ENCODE data around the gene ATP8A2.

ATP8A2 gene

DNA sequence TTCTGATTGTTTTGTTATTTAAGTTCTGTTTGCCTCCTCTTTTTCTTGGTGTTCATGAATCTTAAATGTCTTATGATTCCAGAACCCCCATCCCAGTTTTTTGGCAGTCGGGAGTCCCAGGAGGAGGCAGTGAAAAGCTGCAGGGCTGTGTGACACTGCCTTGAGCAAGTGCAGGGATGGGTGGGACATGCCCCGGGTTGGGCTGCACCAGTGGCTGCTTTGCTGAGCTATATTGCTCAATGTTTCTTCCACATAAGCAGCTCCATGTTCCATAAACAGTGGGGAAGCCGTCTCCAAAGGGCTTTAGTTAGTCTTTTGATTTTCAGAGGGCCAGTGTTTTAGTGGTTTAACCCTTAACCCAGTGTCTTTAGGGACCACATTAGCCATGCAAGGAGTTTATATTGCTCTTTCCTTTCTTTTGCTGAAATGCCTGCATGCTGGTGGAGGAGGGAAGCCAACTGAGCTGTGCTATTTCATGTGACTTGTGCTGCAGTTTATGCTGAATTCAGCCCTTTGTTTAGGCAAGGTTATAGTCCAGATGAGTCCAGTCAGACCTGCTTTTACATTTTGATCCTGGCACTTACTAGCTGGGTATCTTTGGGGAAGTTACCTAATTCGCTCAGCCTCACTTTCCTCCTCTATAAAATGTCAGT lies 13.1 kb downstream of the ATP8A2 start:
- no peak for DNase-seq (ENCODE audit: low read depth in 3 of 3)

- DNase-seq (ENCODE audit: low read depth in 3 of 3) = no peak
Observed at GRCh38 chr13:25391932-25392331, 20.2 kb downstream of the ATP8A2 start.

GRCh38 chr13:25394402-25395060 lies 22.8 kb downstream of the ATP8A2 start:
- no peak for DNase-seq (ENCODE audit: low read depth in 3 of 3)

DNA sequence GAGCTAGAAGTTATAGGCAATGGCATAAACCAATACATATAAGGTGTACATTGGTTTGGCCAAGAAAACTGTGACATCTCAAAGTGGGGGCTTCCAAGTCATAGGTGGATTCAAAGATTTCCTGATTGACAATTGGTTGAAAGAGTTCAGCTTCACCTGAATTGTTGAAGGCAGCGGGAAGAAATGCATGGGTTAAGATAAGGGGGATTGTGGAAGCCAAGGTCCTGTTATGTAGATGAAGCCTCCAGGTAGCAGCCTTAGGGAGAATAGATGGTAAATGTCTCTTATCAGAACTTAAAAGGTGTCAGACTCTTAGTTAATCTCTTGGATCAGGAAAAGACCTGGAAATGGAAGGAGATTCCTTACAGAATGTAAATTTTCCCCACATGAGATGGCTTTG lies 26.0 kb downstream of the ATP8A2 start:
- DNase-seq (ENCODE audit: low read depth in 3 of 3) = no peak

- DNase-seq (ENCODE audit: low read depth in 3 of 3) = no peak
Observed at GRCh38 chr13:25400925-25401324, 29.2 kb downstream of the ATP8A2 start.

GRCh38 chr13:25401958-25402357 lies 30.2 kb downstream of the ATP8A2 start:
- no peak for DNase-seq (ENCODE audit: low read depth in 3 of 3)

DNA sequence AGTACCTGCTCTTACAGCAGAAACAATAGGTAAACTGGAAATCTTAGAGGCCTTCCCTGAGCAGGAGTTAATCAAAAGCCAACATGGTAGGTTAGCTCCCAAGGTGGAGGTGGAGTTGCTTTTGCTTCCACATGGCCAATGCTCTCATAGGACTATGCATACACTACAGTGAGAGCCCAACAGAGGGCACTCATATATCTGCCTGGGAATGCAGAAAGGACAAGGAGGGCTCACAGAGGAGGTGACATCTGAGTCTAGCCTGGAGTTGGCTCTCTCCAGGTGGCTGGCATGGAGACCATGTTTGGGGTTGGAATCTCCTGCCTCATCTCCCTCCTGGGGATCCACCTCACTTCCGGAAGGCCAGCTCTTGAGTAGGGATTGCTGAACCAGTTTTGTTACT lies 34.6 kb downstream of the ATP8A2 start:
- DNase-seq (ENCODE audit: low read depth in 3 of 3) = no peak

DNA sequence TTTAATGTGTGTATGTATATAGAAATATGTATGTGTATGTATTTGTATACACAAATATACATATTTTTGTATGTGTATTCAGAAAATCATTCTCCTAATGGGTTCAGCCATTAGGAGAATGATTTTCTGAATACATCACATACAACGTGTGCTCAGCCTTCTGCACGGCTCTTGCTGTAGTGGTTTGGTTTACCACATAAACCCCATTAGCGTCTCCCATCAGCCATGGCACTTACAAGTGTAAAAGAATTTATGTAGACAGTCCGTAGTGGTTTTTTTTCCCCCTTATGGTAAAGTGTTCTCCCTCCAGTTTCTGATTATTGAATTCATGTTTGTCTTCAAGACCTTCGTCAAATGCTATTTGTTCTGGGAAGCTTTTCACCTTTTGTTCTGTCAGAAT lies 38.2 kb downstream of the ATP8A2 start:
- no peak for DNase-seq (ENCODE audit: low read depth in 3 of 3)

GRCh38 chr13:25415241-25415640 lies 43.5 kb downstream of the ATP8A2 start:
- no peak for DNase-seq (ENCODE audit: low read depth in 3 of 3)

GRCh38 chr13:25417535-25417934 lies 45.8 kb downstream of the ATP8A2 start:
- DNase-seq (ENCODE audit: low read depth in 3 of 3) = no peak

DNA sequence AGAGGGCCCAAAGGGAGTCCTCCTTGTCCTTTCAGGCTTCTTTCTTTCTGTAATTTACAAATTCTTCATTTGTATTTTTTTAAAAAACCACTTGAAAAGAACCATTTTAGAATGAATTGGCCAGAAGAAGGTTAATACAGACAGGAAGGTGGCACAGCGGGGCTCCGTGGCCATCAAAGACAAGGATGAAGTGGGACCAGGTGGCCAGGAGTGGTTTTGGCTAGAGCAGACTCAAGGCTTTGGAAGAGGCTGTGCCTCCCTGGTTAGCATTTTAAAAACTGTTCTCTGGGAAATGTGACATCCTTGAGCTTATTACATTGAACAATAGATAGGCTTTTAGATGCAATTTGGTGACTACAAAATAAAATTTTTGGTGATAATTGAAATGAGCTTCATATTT lies 48.4 kb downstream of the ATP8A2 start:
- DNase-seq (ENCODE audit: low read depth in 3 of 3) = no peak

- DNase-seq (ENCODE audit: low read depth in 3 of 3) = no peak
Observed at GRCh38 chr13:25421612-25422011, 49.8 kb downstream of the ATP8A2 start.

DNA sequence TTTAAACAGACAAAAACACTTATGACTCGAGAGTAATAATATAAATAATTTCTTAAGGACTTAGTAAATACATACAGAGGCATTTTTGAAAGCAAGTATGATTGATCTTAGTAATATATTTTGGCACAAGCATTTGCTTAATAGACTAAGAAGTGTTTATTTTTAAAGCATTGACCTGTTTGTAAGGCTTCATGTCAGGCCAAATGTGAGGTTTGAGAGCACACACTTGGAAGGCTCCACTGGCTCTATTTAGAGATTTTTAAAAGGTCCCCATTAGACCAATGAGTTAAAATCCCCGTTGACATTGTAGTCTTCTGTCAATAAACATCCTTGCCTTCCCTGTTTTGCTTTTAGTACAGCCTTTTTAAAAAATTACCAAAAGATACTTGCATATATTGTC lies 50.4 kb downstream of the ATP8A2 start:
- DNase-seq (ENCODE audit: low read depth in 3 of 3) = no peak

DNA sequence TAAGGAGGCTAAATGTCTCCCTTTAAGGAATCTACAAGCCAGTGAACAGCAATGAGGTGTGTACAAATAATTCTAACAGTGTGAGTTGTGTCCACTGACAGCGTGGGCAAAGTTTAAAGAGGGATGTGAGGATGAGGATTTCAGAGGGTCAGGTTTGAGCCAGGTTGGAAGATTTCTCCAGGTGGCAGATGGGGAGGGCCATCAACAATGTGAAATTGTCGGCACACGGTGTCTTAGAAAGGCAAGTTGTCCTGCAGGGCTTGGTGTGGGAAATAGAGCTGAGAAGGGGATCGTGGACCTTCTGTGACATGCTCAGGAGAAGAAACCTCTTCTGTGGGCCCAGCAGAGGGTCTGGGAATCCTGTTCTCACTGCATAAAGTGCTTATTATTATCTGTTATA lies 52.1 kb downstream of the ATP8A2 start:
- DNase-seq (ENCODE audit: low read depth in 3 of 3) = no peak

GRCh38 chr13:25429466-25429865 lies 57.7 kb downstream of the ATP8A2 start:
- DNase-seq (ENCODE audit: low read depth in 3 of 3) = no peak

DNA sequence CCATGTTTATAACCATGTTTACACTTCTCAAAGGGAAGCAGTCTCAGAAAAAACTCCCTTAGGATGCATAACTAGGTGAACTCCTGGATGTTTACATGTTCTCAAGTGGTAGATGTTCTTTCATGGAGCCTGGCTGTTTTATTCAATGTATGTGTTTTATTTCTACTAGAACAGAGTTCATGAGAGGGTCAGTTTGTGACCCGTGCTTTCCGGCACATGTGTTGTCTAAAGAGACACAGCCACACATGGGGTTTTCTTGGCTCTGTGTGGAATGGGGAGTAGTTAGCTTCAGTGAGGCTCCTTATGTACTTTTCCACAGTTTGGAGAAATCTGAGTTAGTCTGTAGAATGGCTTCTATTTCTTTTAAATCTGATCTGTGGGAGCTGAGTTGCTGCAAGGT lies 60.9 kb downstream of the ATP8A2 start:
- no peak for DNase-seq (ENCODE audit: low read depth in 3 of 3)

GRCh38 chr13:25440061-25440460 lies 68.3 kb downstream of the ATP8A2 start:
- no peak for DNase-seq (ENCODE audit: low read depth in 3 of 3)

DNA sequence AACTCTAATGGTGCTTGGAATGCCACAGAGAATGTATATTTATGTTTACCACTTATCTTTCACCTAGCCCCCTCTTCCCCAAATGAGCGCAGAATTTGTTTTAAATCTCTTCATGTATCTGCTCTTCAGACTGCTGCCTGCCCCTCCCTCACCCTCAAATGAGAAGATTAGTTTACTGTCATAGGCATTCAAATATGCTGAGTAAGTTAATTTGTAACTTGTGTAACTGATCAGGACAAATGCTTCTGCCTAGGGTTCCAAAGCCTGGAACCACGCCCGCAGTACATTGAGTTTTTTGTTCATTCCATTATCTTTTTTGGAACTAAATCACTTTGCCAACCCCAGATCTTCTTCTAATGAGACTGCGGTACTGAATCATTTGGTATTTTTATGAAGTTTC lies 74.5 kb downstream of the ATP8A2 start:
- no peak for DNase-seq (ENCODE audit: low read depth in 3 of 3)

GRCh38 chr13:25447396-25447795 lies 75.6 kb downstream of the ATP8A2 start:
- no peak for DNase-seq (ENCODE audit: low read depth in 3 of 3)

DNA sequence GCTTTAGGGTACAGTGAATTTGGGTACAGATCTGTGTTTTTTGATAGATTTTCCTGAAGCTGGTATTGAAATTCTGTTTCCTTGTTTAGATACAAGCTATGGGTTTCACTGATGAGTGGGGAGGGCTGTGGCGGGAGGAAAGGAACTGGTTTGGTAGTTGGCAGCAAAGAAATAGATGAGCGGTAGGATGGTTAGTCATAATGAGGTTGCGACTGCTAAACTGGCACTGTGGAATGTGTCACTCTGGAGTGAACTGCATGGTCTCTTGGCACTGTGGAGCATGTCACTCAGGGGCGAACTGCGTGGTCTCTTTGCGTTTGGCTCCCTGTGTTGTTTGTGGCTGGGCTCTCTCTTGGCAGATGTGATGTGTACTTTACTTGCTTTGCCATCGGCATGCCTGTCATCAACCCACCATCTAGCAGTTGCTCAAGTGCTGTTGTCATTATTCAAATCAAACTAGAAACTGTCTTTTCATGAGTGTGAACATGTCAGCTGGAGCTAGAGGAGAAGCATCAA lies 82.1 kb downstream of the ATP8A2 start:
- DNase-seq (ENCODE audit: low read depth in 3 of 3) = no peak

DNA sequence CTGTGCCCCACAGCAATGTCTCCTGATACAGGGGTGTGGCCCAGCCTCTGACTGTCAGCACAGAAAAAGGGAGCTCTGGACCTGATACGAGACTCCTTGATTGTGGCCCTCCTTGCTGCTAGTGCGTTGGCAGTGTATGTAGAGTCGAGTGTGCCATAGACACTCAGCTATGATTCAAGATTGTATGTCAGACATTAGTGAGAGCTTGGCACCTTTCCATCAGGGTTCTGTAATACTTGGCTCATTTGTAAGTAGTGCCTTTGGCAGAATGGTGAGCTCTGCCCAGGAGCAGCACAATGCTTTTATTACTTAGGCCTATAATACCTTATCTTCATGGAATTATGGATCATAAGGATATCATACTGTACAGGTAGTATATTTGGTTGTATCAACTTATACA lies 83.4 kb downstream of the ATP8A2 start:
- DNase-seq (ENCODE audit: low read depth in 3 of 3) = no peak

GRCh38 chr13:25457566-25457965 lies 85.8 kb downstream of the ATP8A2 start:
- DNase-seq (ENCODE audit: low read depth in 3 of 3) = no peak

- DNase-seq (ENCODE audit: low read depth in 3 of 3) = no peak
Observed at GRCh38 chr13:25462301-25463125, 90.7 kb downstream of the ATP8A2 start.
